Upper lobe of right lung (tissue), 1 donor: ENCODE data around the gene KNOP1. TPM values are rescaled to one million over a fixed set of nuclear protein-coding genes. Genes with fewer than 3 reads are reported as not detected.
"Not testable (repeated sequence)": the region's sequence is repeated elsewhere in the genome, so short reads cannot be mapped to it uniquely, and the experiment has no call there.

Experiments
- ATAC-seq: fragments of 200-7000 bp; cut with Tn5 transposase; one replicate; pipeline ENCODE4 v1.9.1; 2020; ENCODE audit warnings: mild to moderate bottlenecking, moderate library complexity
- DNase-seq: peaks from one replicate; pipeline ENCODE4 v3.0.0-alpha.2; 2020
- H3K27ac ChIP-seq: fragments of 200-600 bp; one replicate; pipeline ENCODE4 v1.8.0; 2022
- H3K27me3 ChIP-seq: fragments of 200-600 bp; one replicate; pipeline ENCODE4 v1.8.0; 2022; ENCODE audit warnings: mild to moderate bottlenecking
- H3K36me3 ChIP-seq: fragments of 200-600 bp; one replicate; pipeline ENCODE4 v1.8.0; 2022
- H3K4me1 ChIP-seq: fragments of 200-600 bp; one replicate; pipeline ENCODE4 v1.8.0; 2022
- H3K4me3 ChIP-seq: fragments of 200-600 bp; one replicate; pipeline ENCODE4 v1.8.0; 2022; ENCODE audit warnings: mild to moderate bottlenecking
- H3K9me3 ChIP-seq: fragments of 200-600 bp; one replicate; pipeline ENCODE4 v1.8.0; 2022
- CTCF ChIP-seq: fragments of 200-600 bp; IDR thresholded peaks from one replicate; pipeline ENCODE4 v1.8.0; 2022; ENCODE audit warnings: antibody characterized with exemption
- intact Hi-C: fragments of 100-400 bp; cut with DNase I; formaldehyde crosslinking; loops from one replicate; pipeline ENCODE4 v1.11.0; 2022
- total RNA-seq: library from RNA; stranded (reverse); fragmentation: NEBNext Ultra II Directional; extraction: Animal tissue kit (Norgen Biotek cat#: 25700); gene quantifications from one replicate; pipeline ENCODE4 v1.2.1, GENCODE V29; 2021
- donor health status: DM: no; HTN: yes; CAD: no; lungs with severe emphysema.

The KNOP1 gene
- total RNA-seq, 1 donor from 2014 or later, result 12.2 TPM

DNA sequence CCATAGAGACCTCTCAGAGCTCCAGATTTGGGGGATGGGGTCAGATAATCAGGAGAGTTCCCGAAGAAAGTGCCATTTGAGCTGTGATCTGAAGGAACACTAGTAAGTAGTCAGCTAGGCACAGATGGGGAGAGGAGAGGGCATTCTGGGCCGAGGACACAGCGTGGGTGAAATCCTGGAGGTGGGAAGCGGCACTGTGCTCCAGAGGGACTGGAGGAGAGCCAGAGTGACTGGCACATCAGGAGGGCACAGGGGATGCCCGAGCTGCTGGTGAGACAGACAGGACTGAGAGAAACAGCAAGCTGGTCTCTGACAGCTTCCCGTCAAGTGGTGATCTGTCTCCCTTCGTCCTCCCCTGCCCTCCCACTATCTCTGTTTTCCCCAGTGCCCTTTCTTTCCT lies 40.6 kb downstream of the KNOP1 start:
- no peaks in the 10 kb centered on the region for H3K9me3 ChIP-seq
- no peak overlapping the region for H3K27ac ChIP-seq
- H3K36me3 ChIP-seq, result peaks cover 13% of the 10 kb centered on the region
- ATAC-seq (no peak), DNase-seq (no peak)
- H3K4me1 ChIP-seq, result no peaks in the 10 kb centered on the region
- no peak overlapping the region for H3K4me3 ChIP-seq
- no peaks in the 10 kb centered on the region for H3K27me3 ChIP-seq
- intact Hi-C loops, result no loop called here
- no peak for TF ChIP-seq CTCF

DNA sequence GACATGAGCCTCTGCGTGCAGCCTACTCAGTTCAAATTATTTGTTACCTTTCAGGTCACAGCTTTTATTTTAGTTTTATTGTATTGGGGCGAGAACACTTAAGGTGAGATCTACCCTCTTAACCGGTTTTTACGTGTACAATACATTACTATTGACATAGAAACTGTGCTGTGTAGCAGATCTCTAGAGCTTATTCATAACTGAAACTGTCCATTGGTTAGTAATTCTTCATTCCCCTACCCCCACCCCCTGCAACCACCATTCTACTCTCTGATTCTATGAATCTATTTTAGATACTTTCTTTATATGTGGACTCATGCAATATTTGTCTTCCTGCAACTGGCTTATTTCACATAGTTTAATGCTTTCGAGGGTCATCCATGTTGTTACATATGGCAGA lies 43.5 kb downstream of the KNOP1 start:
- Histone ChIP-seq H3K4me3 (no peak overlapping the region), H3K36me3 (peaks cover 22% of the 10 kb centered on the region), H3K27ac (no peak overlapping the region), H3K27me3 (no peaks in the 10 kb centered on the region), H3K9me3 (no peaks in the 10 kb centered on the region), H3K4me1 (no peaks in the 10 kb centered on the region)
- ATAC-seq (no peak), DNase-seq (no peak)
- TF ChIP-seq CTCF, result no peak
- intact Hi-C loops, result no loop called here

DNA sequence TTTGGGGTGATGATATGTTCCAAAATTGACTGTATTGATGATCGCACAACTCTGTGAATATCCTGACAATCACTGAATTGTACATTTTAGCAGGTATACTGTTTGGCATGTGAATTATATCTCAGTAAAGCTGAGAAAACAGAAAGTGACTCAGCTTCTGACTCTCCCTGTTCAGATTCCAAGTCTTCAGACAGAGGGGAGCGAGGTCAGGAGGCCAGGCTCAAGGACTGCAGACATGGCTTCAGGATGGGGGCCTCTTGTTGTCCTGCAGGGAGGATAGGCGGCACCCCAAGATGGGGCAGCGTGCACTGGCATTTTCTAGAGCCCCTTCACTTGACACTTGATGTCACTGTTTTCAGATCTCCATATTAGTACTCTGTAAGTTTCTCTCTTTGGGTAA lies 45.6 kb downstream of the KNOP1 start:
- no peak overlapping the region for H3K4me3 ChIP-seq
- intact Hi-C loops, result no loop called here
- H3K36me3 ChIP-seq, result peaks cover 30% of the 10 kb centered on the region
- no peak for ATAC-seq
- TF ChIP-seq CTCF, result no peak
- no peaks in the 10 kb centered on the region for H3K27me3 ChIP-seq
- DNase-seq, result no peak
- no peak overlapping the region for H3K27ac ChIP-seq
- H3K4me1 ChIP-seq, result no peaks in the 10 kb centered on the region
- H3K9me3 ChIP-seq, result no peaks in the 10 kb centered on the region

GRCh38 chr16:19666477-19666876 lies 51.5 kb downstream of the KNOP1 start:
- intact Hi-C loops, result no loop called here
- no peak for DNase-seq

GRCh38 chr16:19665313-19665712 lies 52.7 kb downstream of the KNOP1 start:
- ATAC-seq, H3K27ac ChIP-seq, H3K27me3 ChIP-seq, H3K9me3 ChIP-seq, H3K4me1 ChIP-seq, intact Hi-C loops, DNase-seq, H3K4me3 ChIP-seq: not testable (repeated sequence)
- peaks cover 27% of the 10 kb centered on the region for H3K36me3 ChIP-seq

More at GRCh38 chr16:19666477-19666876, 51.5 kb downstream of the KNOP1 start:
- no peak for TF ChIP-seq CTCF
- Histone ChIP-seq H3K27me3 (no peaks in the 10 kb centered on the region), H3K4me1 (no peaks in the 10 kb centered on the region), H3K27ac (no peak overlapping the region), H3K36me3 (peaks cover 30% of the 10 kb centered on the region), H3K9me3 (no peaks in the 10 kb centered on the region), H3K4me3 (no peak overlapping the region)
- no peak for ATAC-seq

GRCh38 chr16:19664166-19664565 lies 53.9 kb downstream of the KNOP1 start:
- intact Hi-C loops, result no loop called here
- H3K4me1 ChIP-seq, result no peaks in the 10 kb centered on the region
- TF ChIP-seq CTCF, result no peak
- no peak for DNase-seq
- peaks cover 20% of the 10 kb centered on the region for H3K36me3 ChIP-seq
- H3K9me3 ChIP-seq, result no peaks in the 10 kb centered on the region
- H3K27me3 ChIP-seq, result no peaks in the 10 kb centered on the region
- no peak for ATAC-seq
- no peak overlapping the region for H3K27ac ChIP-seq
- H3K4me3 ChIP-seq, result no peak overlapping the region
